HCT116 (cell line): ENCODE data around the gene SNRPA1.

Experiments used
- ATF3 ChIP-seq: IDR thresholded peaks from 2 replicates; pipeline ENCODE4 v1.6.1; 2012
- CEBPB ChIP-seq: IDR thresholded peaks from 2 replicates; pipeline ENCODE4 v1.6.1; 2012; ENCODE audit warnings: low read depth
- CTCF ChIP-seq, 3 experiments: fragments of 200-600 bp in 1 of 3; sonication (generic) in 1 of 3; IDR thresholded peaks in 2 of 3; conservative IDR thresholded peaks in 1 of 3; 2 replicates each; pipeline ENCODE4 v1.5.1; 2012 to 2017; ENCODE audit warnings: low read depth in 2 of 3, low read length in 2 of 3, antibody characterized with exemption in 1 of 3, borderline replicate concordance in 1 of 3, control low read depth in 1 of 3, mild to moderate bottlenecking in 1 of 3, mixed read lengths in 1 of 3, mixed run types in 1 of 3, moderate library complexity in 1 of 3; ENCODE audit not compliant: insufficient read depth in 1 of 3
- EZH2 ChIP-seq: fragments of 200-600 bp; sonication (generic); IDR thresholded peaks from 2 replicates; pipeline ENCODE4 v1.6.1; 2017; ENCODE audit warnings: antibody characterized with exemption, mixed run types
- EZH2phosphoT487 ChIP-seq: fragments of 200-600 bp; IDR thresholded peaks from 2 replicates; pipeline ENCODE4 v1.6.1; 2018; ENCODE audit warnings: antibody characterized with exemption, borderline replicate concordance
- MAX ChIP-seq: IDR thresholded peaks from 2 replicates; pipeline ENCODE4 v1.6.1; 2012
- POLR2A ChIP-seq: IDR thresholded peaks from 2 replicates; pipeline ENCODE4 v1.7.0; 2011; ENCODE audit warnings: borderline replicate concordance; ENCODE audit not compliant: insufficient read depth, insufficient read length; ENCODE audit errors: extremely low read depth
- REST ChIP-seq: IDR thresholded peaks from 2 replicates; pipeline ENCODE4 v1.6.1; 2012; ENCODE audit warnings: low read depth
- SIN3A ChIP-seq: IDR thresholded peaks from 2 replicates; pipeline ENCODE4 v1.6.1; 2012; ENCODE audit warnings: low read depth
- TCF7L2 ChIP-seq: IDR thresholded peaks from 2 replicates; pipeline ENCODE4 v1.7.0; 2011; ENCODE audit warnings: borderline replicate concordance, inconsistent platforms; ENCODE audit not compliant: insufficient read depth, insufficient read length; ENCODE audit errors: extremely low read depth
- YY1 ChIP-seq: IDR thresholded peaks from 2 replicates; pipeline ENCODE4 v1.6.1; 2011; ENCODE audit warnings: low read length, low read depth, moderate library complexity, mild to moderate bottlenecking; ENCODE audit not compliant: insufficient replicate concordance; ENCODE audit errors: extremely low read depth
- ZBTB33 ChIP-seq: IDR thresholded peaks from 2 replicates; pipeline ENCODE4 v1.6.1; 2011; ENCODE audit warnings: mild to moderate bottlenecking, low read length, moderate library complexity; ENCODE audit not compliant: insufficient replicate concordance; ENCODE audit errors: extremely low read depth

- TF ChIP-seq CTCF (IDR thresholded peaks at IDR 0.05 in 2 of 3, conservative IDR thresholded peaks at IDR 0.05 in 1 of 3; ENCODE audit: borderline replicate concordance in 1 of 3, insufficient read depth in 1 of 3, low read depth in 2 of 3, low read length in 2 of 3) (no peak), TCF7L2 (no peak), REST (no peak), POLR2A (no peak), ZBTB33 (no peak), SIN3A (no peak), MAX (no peak), EZH2phosphoT487 (no peak), YY1 (no peak), ATF3 (no peak), CEBPB (no peak), EZH2 (no peak)
Observed at GRCh38 chr15:101266787-101267186, 28.3 kb downstream of the SNRPA1 start.
